Measurements from ENCODE around the gene RS1.

Gene RS1

GRCh38 chrX:18652636-18653035, 19.3 kb downstream of the RS1 start:
- no peak overlapping the region for H3K4me3 ChIP-seq (ENCODE audit: low read depth, low read length)
- no peak for DNase-seq (ENCODE audit: low read depth)
- TF ChIP-seq, protein P1, sequence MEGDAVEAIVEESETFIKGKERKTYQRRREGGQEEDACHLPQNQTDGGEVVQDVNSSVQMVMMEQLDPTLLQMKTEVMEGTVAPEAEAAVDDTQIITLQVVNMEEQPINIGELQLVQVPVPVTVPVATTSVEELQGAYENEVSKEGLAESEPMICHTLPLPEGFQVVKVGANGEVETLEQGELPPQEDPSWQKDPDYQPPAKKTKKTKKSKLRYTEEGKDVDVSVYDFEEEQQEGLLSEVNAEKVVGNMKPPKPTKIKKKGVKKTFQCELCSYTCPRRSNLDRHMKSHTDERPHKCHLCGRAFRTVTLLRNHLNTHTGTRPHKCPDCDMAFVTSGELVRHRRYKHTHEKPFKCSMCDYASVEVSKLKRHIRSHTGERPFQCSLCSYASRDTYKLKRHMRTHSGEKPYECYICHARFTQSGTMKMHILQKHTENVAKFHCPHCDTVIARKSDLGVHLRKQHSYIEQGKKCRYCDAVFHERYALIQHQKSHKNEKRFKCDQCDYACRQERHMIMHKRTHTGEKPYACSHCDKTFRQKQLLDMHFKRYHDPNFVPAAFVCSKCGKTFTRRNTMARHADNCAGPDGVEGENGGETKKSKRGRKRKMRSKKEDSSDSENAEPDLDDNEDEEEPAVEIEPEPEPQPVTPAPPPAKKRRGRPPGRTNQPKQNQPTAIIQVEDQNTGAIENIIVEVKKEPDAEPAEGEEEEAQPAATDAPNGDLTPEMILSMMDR (IDR thresholded peaks at IDR 0.05; ENCODE audit: insufficient read depth, low read depth, low read length, missing control alignments), result no peak

DNA sequence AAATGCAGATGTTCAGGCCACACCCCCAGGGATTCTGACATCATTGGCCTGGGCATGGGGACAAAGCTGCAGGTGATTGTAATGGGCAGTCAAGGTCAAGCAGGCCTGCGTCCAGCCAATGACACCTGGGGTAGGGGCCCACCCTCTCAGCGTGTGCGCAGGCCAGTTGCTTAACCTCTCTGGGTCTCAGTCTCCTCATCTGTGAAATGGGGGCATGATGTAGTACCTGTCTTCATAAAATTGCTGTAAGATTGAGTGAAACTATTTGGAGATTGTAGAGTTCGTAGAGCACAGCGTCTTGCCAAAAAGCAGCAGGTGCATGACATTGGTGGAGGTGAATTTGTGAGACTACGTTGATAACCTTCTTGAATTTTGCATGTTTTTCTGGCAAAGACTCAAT, 21.2 kb downstream of the RS1 start:
- TF ChIP-seq, protein P1 (IDR thresholded peaks at IDR 0.05; ENCODE audit: insufficient read depth, low read depth, low read length, missing control alignments), result no peak
- no peak for DNase-seq (ENCODE audit: low read depth)
- no peak overlapping the region for H3K4me3 ChIP-seq (ENCODE audit: low read depth, low read length)

GRCh38 chrX:18649498-18649951, 22.4 kb downstream of the RS1 start:
- DNase-seq (ENCODE audit: low read depth), result no peak
- TF ChIP-seq, protein P1 (IDR thresholded peaks at IDR 0.05; ENCODE audit: insufficient read depth, low read depth, low read length, missing control alignments), result no peak
- H3K4me3 ChIP-seq (ENCODE audit: low read depth, low read length), result no peak overlapping the region

GRCh38 chrX:18647621-18648020, 24.3 kb downstream of the RS1 start:
- DNase-seq (ENCODE audit: low read depth), result no peak
- no peak overlapping the region for H3K4me3 ChIP-seq (ENCODE audit: low read depth, low read length)
- TF ChIP-seq, protein P1 (IDR thresholded peaks at IDR 0.05; ENCODE audit: insufficient read depth, low read depth, low read length, missing control alignments), result no peak

- TF ChIP-seq, protein P1 (IDR thresholded peaks at IDR 0.05; ENCODE audit: insufficient read depth, low read depth, low read length, missing control alignments), result no peak
- no peak for DNase-seq (ENCODE audit: low read depth)
- H3K4me3 ChIP-seq (ENCODE audit: low read depth, low read length), result no peak overlapping the region
These were observed 28.1 kb downstream of the RS1 start for GRCh38 chrX:18643853-18644252.

GRCh38 chrX:18643243-18643642, 28.7 kb downstream of the RS1 start:
- no peak overlapping the region for H3K4me3 ChIP-seq (ENCODE audit: low read depth, low read length)
- no peak for DNase-seq (ENCODE audit: low read depth)
- TF ChIP-seq, protein P1 (IDR thresholded peaks at IDR 0.05; ENCODE audit: insufficient read depth, low read depth, low read length, missing control alignments), result no peak

DNA sequence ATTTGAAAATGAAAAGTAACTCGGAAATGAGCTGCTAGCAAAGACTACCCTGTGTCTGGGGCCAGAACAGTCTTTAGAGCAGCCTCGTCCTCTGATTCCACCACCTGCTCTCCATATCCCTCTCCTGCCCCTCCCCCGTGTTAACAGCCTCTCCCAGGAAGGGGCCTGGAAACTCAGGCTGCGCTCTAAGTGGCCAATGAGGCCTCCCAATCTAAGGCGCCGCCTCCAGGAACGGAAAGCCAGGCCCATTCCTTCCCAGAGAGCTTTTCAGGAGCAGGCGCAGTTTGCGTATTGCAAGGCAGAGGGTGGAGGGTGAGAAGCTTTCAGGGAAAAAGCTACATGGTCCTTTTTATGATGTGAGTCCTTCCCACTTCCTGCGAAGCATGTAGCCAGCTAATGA, 31.2 kb downstream of the RS1 start:
- no peak overlapping the region for H3K4me3 ChIP-seq (ENCODE audit: low read depth, low read length)
- no peak for DNase-seq (ENCODE audit: low read depth)
- TF ChIP-seq, protein P1 (IDR thresholded peaks at IDR 0.05; ENCODE audit: insufficient read depth, low read depth, low read length, missing control alignments), result no peak
